ENCODE measurements around the gene LYRM2.

LYRM2 gene, protein sequence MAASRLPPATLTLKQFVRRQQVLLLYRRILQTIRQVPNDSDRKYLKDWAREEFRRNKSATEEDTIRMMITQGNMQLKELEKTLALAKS

DNA sequence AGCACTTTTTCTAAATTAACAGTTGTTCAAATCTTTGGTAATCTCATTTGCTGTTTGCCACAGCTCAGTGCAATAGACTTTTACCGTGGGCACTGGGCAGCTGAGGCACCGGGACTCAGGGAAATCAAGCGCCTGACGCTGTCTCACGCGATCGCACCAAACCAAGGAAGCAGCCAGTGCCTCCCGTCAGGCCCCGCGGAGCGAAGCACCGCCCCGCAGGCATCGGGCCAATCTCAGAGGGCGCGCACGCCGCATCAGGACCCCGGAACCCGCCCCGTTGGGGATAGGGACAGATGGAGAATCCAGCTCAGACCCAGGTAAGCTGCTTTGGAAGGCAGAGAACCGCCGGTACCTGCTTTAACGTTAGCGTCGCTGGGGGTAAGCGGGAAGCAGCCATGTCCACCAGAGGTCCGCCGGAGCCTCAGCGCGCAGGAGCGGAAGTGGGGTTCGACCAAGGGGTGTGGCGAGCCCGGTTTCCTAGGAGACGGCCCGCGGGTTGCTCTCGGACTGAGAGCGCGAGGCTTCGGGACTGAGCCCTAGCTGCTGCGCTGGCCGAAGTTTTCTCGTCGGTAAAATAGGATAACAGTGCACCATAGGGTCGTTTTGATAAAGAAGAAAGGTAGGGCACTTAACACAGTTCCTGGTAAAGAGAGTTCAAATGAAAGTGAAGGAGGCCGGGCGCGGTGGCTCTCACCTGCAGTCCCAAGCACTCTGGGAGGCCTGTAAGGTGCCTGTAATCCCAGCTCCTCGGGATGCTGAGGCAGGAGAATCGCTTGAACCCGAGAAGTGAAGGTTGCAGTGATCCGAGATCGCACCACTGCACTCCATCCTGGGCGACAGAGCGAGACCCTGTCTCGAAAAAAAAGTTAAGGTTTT is at the start of gene LYRM2:
LYRM2 (minus strand) TSS at position 428 of the 876 bp plus-strand sequence; CDS start at position 397, 31 bp downstream.
- DNase-seq = peak; percentile 95

DNA sequence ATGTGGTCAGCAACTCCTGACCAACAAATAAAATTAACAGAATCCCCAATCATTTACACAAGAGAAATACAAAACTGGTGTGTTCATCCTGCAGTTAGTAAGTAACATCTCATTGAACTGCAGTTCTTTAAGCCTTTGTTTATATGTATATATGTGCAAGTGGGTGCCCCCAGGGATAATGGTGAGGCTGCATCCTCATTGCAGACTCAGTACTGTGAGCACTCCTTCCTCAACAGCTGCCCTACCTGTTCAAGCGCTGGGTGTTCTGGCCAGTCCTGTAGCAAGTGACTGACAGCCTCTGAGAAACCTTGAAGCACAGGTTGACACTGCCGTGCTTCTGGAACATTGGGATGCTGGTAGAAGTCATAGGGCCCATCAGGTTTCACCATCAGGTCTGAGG is 49.8 kb upstream of the LYRM2 start:
- no peak for DNase-seq

DNA sequence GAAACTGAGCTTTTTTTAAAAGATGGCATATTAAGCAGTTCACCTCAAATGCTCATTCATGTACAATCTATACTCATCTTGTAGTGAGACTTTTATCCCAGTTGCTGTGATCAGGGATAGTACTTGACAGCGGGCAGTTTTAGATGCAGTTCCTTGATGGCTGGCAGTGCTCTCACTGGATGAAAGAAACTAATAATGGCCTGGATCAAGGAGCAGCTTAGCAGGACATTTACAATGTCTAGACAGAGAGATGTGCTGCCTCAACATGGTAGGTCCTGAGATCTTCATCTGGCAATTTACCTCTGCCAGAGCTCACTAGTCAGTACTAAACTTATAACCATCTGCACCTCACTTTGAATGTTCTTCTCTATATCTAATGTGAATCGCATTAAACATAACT is 46.8 kb upstream of the LYRM2 start:
- DNase-seq = no peak

DNA sequence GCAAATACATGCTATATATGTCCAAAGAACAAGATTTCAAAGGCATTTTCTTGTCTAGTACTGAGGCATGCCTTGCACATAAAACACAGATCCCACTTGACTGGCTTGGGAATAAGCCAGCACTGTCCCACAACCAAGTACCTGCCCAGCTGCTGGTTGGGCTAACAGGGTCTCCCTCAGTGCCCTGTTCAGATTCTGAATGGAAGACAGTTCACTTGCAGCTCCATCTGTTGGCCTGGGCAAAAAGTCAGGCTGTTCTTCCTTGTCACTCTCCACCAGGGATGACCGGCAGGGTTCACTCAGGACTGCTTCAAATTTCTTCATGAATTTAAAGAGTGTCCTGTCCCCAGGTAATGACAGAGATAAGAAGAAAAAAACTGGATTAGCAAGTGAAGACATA is 44.4 kb upstream of the LYRM2 start:
- DNase-seq = no peak

DNA sequence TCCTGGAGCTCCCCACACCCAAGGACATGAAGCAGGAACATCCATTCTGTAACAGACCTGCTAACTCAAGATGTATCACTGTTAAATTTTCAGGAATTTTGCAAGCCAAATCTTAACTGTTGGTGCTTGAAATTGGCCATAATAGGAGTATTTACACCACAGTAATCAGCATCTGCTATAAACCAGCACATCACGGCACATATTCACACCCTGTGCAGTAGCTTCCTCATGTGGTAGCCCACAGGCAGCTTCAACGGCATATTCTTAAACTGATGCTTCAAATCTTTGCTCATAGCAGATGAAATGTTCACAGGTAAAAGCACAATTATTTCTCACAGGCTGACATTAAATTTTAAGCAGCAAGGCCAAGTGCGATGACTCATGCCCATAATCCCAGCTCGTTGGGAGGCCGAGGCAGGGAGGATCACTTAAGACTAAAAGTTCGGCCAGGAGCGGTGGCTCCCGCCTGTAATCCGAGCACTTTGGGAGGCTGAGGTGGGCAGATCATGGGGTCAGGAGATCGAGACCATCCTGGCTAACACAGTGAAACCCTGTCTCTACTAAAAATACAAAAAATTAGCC is 43.5 kb upstream of the LYRM2 start:
- DNase-seq = no peak

DNA sequence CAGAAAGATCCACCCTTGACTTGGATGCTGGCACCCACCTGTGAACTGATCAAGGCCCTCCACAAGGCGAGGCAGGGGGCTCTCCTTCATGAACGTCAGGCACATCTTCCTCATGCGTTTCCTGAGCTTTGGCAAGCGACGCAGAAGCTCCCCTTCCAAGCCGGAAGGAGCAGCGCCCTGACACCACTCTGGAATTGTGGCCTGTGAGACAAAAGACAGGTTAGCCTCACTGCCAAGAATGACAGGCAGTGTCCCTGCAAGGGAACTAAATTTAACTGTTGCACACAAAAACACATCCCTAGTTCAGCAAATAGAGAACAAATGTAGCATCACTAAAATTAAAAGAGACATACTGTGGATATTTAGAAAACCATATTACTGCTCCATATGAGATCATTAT is 42.0 kb upstream of the LYRM2 start:
- DNase-seq = no peak

DNA sequence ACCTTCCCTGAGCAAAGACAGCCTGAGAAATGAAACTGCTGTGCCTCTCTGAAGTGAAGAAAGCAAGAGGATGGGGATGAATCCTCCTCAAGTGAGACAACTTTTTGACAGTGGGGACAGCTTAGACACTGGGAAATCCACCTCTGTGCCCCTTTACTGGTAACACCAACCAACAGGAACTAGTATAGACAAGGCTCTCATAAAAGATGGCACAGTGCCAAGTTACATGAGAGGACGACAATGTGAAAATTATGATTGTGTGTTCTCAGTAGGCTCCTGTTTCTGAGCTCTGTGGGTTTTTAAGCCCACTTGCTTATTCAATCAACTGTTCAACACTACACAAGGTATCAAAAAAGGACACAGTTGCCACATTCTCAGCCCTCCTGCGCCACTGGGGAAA is 41.6 kb upstream of the LYRM2 start:
- no peak for DNase-seq

DNA sequence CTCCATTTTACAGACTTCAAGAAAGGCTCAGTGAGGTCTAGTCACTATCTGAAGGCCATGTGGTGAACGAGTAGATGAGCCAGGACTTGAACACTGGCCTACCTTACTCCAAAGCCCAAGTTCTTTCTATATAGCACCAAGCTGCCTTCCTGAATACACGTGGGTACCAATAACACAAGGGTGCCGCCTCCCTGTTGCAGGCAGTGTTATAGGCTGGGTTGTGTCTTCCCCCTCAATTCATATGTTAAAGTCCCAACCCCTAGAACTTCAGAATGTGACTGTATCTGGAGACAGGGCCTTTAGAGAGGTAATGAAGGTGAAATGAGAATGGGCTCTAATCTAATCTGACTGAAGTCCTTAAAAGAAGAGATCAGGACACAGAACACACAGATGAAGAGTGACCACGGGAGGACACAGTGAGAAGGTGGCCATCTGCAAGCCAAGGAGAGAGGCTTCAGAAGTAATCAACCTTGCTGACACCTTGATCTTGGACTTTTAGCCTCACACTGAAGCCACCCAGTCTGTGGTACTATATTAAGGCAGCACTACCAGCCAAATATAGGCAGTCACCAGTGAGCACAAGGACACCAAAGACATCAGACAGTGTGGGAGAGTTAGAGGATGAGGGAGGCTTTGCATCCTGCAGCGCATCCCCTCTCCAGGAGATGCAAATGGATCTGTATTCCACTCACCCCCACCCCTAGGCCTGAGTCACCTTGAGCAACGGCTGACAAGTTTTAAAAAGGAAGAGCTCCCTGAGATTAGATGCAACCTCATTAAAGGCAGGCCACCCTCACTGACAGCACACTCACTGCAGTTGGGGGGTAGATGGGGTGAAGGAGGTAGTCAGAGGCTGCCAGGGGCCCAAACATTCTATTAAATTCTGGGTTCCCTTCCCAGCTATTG is 40.9 kb upstream of the LYRM2 start:
- DNase-seq = no peak

DNA sequence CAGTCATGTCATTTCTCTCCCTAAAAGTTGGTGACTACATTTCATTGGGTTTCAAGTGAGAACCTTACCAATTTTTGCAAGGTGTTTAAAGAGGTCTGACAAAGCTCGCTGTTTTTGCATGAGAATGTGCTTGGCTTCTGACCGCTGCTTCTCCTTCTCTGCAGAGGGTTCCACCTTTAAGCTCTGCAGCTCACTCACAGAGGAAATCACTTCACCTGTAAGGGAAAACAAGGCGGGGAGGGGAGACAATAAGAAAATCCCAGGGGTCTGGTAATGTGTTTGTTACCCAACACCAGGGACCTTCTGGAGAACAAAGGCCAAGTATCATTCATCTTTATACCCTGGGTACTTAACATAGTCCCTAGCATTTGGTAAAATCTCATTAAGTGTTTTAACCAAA is 40.0 kb upstream of the LYRM2 start:
- DNase-seq = no peak

DNA sequence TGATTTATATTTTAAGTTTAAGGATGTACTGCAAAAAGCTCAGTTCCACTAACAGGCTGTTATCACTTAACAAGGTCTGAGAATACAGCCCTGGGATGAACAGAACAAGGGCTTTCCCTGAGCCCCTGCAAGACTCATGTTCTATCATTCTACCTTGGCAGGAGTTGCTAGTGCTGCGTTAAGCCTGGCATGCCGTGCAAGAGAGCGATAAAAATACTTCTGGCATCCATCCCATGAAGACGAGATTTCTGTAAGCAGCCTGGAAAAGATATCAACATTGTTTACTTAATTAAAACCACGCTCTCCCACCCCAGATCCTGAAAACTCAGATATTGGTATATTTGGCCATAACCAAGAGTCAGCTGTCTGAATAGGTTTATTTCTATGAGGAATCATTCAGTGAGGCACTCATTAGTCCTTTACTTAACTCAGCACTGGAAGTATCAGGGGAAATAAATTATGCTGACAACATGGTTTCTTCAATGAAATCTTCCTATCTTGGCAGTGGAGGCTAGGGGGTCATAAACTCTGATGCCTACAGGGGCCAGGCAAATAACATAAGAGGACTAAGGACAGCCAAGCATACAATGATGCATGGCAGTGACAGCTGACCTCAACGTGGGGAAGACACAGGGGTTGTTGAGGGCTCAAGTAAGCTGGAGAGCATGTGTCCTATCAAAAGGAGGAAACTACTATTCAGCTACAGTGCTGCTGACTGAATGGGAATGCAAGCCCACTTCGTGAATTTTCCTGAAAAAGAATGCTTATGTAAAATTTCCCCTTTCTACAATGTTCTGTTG is 37.6 kb upstream of the LYRM2 start:
- no peak for DNase-seq

DNA sequence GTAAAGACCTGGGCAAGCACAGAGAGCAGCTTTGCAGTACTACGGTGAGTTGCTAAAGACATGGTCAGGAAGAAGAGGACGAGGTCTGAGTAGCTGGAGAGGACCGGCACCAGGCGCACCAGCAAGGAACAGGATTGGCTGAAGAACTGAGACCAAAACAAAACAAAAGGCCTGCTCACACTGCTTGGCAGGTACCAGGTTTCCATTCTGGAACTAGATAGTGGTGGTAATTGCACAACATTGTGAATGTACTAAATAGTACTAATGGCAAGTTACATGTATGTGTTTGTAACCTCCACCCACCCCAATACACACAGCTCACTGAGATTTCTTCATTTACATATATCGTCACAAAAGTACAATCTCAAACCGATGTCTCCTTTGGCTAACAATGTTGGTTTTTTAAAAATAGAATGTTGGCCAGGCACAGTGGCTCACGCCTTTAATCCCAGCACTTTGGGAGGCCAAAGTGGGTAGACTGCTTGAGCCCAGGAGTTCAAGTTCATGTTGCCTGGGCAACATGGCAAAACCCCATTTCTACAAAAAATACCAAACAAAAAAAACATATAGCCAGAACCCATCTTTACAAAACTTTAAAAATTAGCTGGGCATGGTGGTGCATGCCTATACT is 32.5 kb upstream of the LYRM2 start:
- no peak for DNase-seq

DNA sequence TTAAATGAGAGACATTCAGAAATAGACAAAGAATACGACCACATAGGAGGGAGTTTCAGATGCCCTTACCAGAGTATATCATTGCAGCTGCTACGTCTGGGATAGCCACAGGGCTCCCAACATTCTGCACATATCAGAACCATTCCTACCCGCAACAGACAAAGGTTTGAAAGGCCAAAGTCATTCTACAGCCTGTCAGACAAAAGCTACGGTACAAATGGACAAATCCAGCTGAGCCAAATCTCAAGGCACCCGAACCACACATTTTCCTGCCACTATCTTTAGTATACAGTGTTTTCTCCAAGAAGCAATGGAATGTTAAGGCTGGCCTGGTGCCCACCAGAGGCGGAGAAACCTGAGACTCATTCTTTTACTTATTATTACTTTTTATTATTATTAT is 30.5 kb upstream of the LYRM2 start:
- DNase-seq = no peak

DNA sequence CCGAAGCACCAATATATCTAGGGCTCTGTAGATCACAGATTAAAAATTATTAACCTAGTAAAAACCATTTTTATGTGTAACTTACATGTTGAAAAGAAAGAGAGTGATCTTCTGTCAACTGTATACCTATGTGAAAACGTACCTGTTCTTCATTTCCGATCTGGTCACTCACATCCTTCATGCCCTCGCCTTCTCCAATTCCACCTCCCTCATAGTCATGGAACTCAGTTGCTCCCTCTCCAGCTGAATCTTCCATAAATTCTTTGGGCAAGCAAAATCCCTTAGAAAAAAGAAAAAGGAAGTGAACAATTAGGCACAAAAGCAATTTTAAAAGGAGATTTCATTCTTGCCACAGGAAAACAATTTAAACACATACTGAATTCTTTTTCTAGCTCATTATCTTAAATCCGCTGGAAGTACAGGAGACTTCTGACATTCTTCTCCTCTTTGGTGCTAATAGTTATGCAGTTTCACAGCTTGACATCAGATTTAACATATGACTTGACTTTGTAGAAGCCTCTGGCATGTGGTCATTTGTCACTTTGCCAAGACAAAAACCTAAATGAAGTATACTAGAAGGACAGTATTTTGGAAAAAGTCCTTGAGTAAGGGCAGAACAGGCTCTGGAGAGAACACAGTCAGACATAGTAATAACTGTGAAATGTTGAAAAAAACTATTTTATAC is 29.5 kb upstream of the LYRM2 start:
- no peak for DNase-seq

DNA sequence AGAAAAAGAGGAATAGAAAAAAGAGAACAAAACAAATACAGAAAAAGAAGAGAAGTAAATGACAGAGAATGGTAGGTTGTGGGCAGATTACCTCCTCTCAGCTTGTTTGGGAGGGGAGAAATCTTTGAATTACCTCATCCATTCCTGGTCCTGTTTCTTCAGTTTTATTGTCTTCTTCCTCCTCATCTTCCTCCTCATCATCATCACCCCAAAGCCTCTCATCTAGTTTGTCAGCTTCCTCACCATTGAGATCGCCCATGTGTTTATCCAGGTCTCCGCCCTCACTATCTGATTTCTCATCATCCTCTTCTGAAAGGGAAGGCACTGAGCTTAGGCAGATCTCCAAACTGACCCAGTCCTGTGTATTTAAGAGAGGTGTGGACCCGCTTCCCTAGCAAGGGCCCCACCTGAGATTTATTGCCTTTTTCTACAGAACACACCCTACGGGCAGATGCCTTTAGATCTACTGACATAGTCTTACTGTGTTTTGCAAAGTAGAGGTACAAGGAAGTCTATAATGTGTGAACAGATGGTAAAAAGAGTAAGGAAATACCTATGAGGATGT is 24.2 kb upstream of the LYRM2 start:
- DNase-seq = no peak

DNA sequence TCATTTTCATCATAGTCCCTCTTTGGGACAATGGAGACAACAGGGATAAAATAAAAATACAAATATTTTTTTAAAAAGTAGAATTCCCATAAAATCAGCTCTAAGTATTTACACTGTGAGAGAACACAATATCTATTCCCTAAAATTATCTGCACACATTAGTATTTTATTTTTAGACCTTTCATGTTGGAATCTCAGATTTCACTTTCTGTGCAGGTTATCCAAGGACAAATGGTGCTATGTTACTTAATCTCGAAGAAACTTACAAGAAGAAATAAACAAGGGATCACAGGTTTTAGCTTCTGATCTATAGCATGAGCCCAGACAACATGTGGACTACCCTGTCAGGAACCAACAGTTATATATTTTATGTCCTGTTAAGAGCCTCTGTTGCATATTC is 23.0 kb upstream of the LYRM2 start:
- no peak for DNase-seq

DNA sequence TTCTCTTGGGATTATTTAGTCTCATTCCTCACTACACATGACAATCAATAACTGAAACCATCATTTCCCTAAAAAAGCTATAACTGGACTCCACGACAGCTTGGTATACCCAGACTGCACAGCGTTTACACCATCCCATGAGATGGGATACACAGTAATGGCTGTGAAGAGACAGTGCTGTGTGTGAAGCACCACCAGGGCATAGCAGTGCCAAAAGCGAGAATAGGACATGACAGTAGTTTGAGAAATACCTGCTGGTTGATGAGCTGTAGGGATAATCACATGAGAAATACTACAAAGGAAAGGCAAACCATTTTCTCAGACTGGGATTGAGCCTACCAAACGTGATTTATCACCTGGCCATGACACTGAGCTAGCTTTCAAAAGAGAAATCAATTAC is 22.4 kb upstream of the LYRM2 start:
- no peak for DNase-seq

DNA sequence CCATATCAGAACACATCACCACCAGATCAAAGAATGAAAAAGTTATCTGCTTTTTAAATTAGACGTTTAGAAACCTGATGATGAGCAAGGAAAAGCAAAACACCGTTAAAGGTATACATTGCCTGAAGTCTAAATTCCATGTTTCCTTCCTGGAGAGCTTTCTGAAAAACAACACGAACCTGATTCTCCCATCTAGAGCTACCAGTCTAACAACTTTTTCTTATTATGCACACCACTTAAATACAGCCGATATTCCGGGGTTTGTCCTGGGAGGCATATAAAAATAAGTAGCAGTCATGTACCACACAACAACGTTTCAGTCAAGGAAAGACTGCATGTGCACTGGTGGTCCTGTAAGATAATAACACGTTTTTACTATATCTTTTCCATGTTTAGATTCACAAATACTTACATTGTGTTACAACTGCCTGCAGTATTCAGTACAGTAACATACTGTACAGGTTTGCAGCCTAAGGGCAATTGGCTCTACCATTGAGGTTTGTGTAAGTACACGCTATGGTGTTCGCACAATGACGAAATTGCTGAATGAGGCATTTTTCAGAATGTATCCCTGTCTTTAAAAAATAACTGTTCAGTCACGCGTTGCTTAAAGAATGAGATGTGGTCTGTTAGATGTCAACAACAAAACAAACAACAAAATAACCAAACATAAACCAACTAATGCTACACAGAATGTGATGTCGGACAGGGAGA is 19.1 kb upstream of the LYRM2 start:
- no peak for DNase-seq

DNA sequence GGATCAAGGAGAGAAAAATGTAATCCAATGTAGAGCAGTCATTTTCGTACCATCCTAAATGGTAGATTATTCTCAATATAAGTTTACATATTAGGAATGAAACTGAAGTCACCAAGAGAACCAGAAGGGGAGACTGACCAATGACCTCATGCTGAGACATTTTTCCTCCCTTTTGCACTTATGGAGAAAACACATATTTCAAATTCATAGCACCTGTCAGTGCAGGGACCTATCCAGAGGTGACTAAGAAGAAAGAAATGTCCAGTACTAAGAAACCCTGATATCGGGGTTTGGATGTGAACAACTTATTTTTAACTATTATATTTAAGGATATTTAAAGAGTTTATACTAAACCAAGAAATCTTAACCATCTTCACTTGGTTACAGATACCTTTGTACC is 16.6 kb upstream of the LYRM2 start:
- no peak for DNase-seq

DNA sequence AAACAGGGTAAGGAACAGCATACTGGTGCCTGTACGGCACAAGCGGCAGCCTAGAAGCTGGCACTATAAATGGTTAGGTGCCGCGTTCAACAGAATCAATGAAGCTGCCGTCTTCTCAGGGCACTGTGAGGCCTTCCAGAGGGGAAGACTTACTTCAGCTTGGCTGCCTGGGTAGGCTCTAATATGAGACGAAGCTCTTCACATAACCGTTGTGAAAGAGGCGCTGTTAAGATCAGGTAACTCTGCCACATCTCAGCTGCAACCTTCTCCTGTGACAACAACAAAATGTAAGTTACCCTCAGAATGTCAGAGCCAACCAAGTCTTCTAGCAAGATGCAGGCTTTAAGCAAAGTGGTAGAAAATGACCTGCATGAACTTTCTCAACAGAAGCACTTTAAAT is 12.0 kb upstream of the LYRM2 start:
- DNase-seq = no peak

DNA sequence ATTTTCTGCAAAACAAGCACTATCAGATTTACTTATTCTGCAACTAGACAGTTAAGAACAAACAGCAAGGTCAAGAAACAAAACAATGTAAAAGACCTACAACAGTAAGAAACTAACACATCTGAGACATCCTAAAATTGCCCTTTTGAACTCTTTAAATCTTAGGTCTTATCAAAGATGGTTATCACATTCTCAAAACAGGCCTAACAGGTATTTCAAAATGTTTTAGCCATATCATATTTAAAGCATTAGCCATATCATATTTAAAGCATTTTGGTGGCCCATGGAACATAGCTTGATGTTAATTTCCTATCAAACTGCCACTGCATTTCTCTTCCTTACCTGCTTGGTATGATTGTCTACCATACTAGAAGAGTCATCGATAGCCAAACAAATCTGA is 11.1 kb upstream of the LYRM2 start:
- no peak for DNase-seq
